HCT116 (cell line): ENCODE data around the gene MORN5. TPM values are rescaled to one million over a fixed set of nuclear protein-coding genes. Genes with fewer than 3 reads are reported as not detected.

Experiments used
- ATAC-seq: fragments of 200-7000 bp; cut with Tn5 transposase; 2 replicates; pipeline ENCODE4 v1.9.1; 2020; ENCODE audit warnings: mild to moderate bottlenecking, moderate library complexity
- BruUV-seq: library from RNA; stranded (reverse); fragments of 400-500 nt; replicated peaks from 2 replicates; lab custom pipeline; 2021; lab: Mats Ljungman, UMichigan
- CTCF ChIA-PET: fragments of 300-600 bp; sonication (Branson Sonifier 250); formaldehyde crosslinking; loops from one replicate; lab custom pipeline; 2021; ENCODE audit warnings: antibody characterized with exemption; lab: Charles Lee
- POLR2A ChIA-PET: fragments of 300-600, 350-600 bp; sonication (Branson Sonifier 250); formaldehyde crosslinking; loops from one replicate; lab custom pipeline; 2021; ENCODE audit warnings: antibody characterized with exemption; lab: Charles Lee
- RAD21 ChIA-PET, 2 experiments: fragments of 300-600 bp; sonication (Branson Sonifier 250); formaldehyde crosslinking; loops; one replicate each; lab custom pipeline; 2023; ENCODE audit warnings: low total read pairs in 2 of 2; ENCODE audit not compliant: uncharacterized antibody in 2 of 2, unreplicated experiment in 2 of 2, low non-redundant PET in 1 of 2; lab: Charles Lee
- DNase-seq: peaks from one replicate; pipeline ENCODE4 v3.0.0-alpha.2; 2010; ENCODE audit warnings: low read depth, low spot score
- H2AFZ ChIP-seq: fragments of 200-600 bp; shearing (Covaris generic), sonication (generic); 2 replicates; pipeline ENCODE4 v1.6.1; 2017; ENCODE audit warnings: low read depth, mixed run types, mixed read lengths, antibody characterized with exemption, low read length; ENCODE audit not compliant: poor library complexity, severe bottlenecking
- H3K27ac ChIP-seq: 2 replicates; pipeline ENCODE4 v1.5.1; 2012; ENCODE audit warnings: low read depth, low read length
- H3K27me3 ChIP-seq: fragments of 200-600 bp; sonication (generic); 2 replicates; pipeline ENCODE4 v1.6.1; 2016; ENCODE audit warnings: mixed run types, low read length, mixed read lengths; ENCODE audit not compliant: insufficient read depth
- H3K36me3 ChIP-seq, 2 experiments: fragments of 200-500 bp in 1 of 2; fragments of 200-600 bp in 1 of 2; sonication (Bioruptor generic) in 1 of 2; sonication (generic) in 1 of 2; 2 replicates each; pipeline versions ENCODE4 v1.5.1 to v1.6.1; 2014 to 2016; ENCODE audit warnings: low read length in 2 of 2, inconsistent platforms in 1 of 2, mixed read lengths in 1 of 2, mixed run types in 1 of 2; ENCODE audit not compliant: insufficient read depth in 2 of 2, control insufficient read depth in 1 of 2
- H3K4me1 ChIP-seq, 2 experiments: fragments of 200-600 bp in 1 of 2; sonication (generic) in 1 of 2; 2 replicates each; pipeline versions ENCODE4 v1.5.1 to v1.6.1; 2012 to 2017; ENCODE audit warnings: low read length in 2 of 2, inconsistent platforms in 1 of 2, mild to moderate bottlenecking in 1 of 2, mixed read lengths in 1 of 2, mixed run types in 1 of 2, moderate library complexity in 1 of 2; ENCODE audit not compliant: insufficient read depth in 2 of 2, control insufficient read depth in 1 of 2
- H3K4me2 ChIP-seq: fragments of 200-600 bp; sonication (generic); 2 replicates; pipeline ENCODE4 v1.6.1; 2017; ENCODE audit warnings: mixed run types, low read length, mixed read lengths
- H3K4me3 ChIP-seq, 2 experiments: fragments of 200-600 bp in 1 of 2; sonication (generic) in 1 of 2; replicated peaks in 1 of 2; 2 replicates each; pipeline ENCODE4 v1.5.1; 2011 to 2016; ENCODE audit warnings: low read length in 2 of 2, control low read depth in 1 of 2, low read depth in 1 of 2, mild to moderate bottlenecking in 1 of 2, mixed read lengths in 1 of 2, mixed run types in 1 of 2
- H3K79me2 ChIP-seq: fragments of 200-600 bp; sonication (generic); 2 replicates; pipeline ENCODE4 v1.6.1; 2017; ENCODE audit warnings: mild to moderate bottlenecking, mixed run types, low read length, moderate library complexity, mixed read lengths; ENCODE audit not compliant: insufficient read depth
- H3K9ac ChIP-seq: fragments of 200-600 bp; sonication (generic); 2 replicates; pipeline ENCODE4 v1.6.1; 2016; ENCODE audit warnings: low read length, mixed read lengths
- H3K9me2 ChIP-seq: fragments of 200-600 bp; sonication (generic), shearing (Covaris generic); 2 replicates; pipeline ENCODE4 v1.6.1; 2017; ENCODE audit warnings: mixed run types, mild to moderate bottlenecking, moderate library complexity; ENCODE audit not compliant: insufficient read depth
- H3K9me3 ChIP-seq, 2 experiments: fragments of 200-500 bp in 1 of 2; fragments of 200-600 bp in 1 of 2; sonication (Bioruptor generic) in 1 of 2; sonication (generic) in 1 of 2; 2 replicates each; pipeline ENCODE4 v1.6.1; 2014 to 2017; ENCODE audit warnings: low read length in 2 of 2, mixed read lengths in 2 of 2, inconsistent platforms in 1 of 2, low read depth in 1 of 2, mild to moderate bottlenecking in 1 of 2, mixed run types in 1 of 2, moderate library complexity in 1 of 2; ENCODE audit not compliant: control insufficient read depth in 1 of 2, insufficient read depth in 1 of 2
- H4K20me1 ChIP-seq: fragments of 200-600 bp; sonication (generic), shearing (Covaris generic); 2 replicates; pipeline ENCODE4 v1.6.1; 2017; ENCODE audit warnings: mixed run types, mild to moderate bottlenecking, moderate library complexity; ENCODE audit not compliant: insufficient read depth
- CBX3 ChIP-seq: IDR thresholded peaks from 2 replicates; pipeline ENCODE4 v1.6.1; 2012; ENCODE audit warnings: low read depth
- CEBPB ChIP-seq: IDR thresholded peaks from 2 replicates; pipeline ENCODE4 v1.6.1; 2012; ENCODE audit warnings: low read depth
- EGR1 ChIP-seq: IDR thresholded peaks from 2 replicates; pipeline ENCODE4 v1.6.1; 2012; ENCODE audit warnings: low read depth
- EZH2phosphoT487 ChIP-seq: fragments of 200-600 bp; IDR thresholded peaks from 2 replicates; pipeline ENCODE4 v1.6.1; 2018; ENCODE audit warnings: antibody characterized with exemption, borderline replicate concordance
- FOSL1 ChIP-seq: IDR thresholded peaks from 2 replicates; pipeline ENCODE4 v1.6.1; 2012; ENCODE audit warnings: low read depth
- POLR2A ChIP-seq: IDR thresholded peaks from 2 replicates; pipeline ENCODE4 v1.7.0; 2011; ENCODE audit warnings: borderline replicate concordance; ENCODE audit not compliant: insufficient read depth, insufficient read length; ENCODE audit errors: extremely low read depth
- RAD21 ChIP-seq: IDR thresholded peaks from 2 replicates; pipeline ENCODE4 v1.6.1; 2012; ENCODE audit warnings: low read depth, mild to moderate bottlenecking
- SP1 ChIP-seq: IDR thresholded peaks from 2 replicates; pipeline ENCODE4 v1.6.1; 2012; ENCODE audit warnings: low read depth
- YY1 ChIP-seq: IDR thresholded peaks from 2 replicates; pipeline ENCODE4 v1.6.1; 2011; ENCODE audit warnings: low read length, low read depth, moderate library complexity, mild to moderate bottlenecking; ENCODE audit not compliant: insufficient replicate concordance; ENCODE audit errors: extremely low read depth
- ZFX ChIP-seq: fragments of 450-650 bp; IDR thresholded peaks from 2 replicates; pipeline ENCODE4 v1.6.1; 2017
- ZNF274 ChIP-seq: fragments of 200-500 bp; sonication (Bioruptor generic); IDR thresholded peaks from 2 replicates; pipeline ENCODE4 v1.6.1; 2014; ENCODE audit warnings: mild to moderate bottlenecking, low read depth, low read length, inconsistent platforms
- intact Hi-C: fragments of 100-400 bp; cut with micrococcal nuclease; formaldehyde crosslinking; loops from 2 replicates; pipeline ENCODE4 v1.10.0; 2022
- total RNA-seq: library from RNA; stranded (reverse); gene quantifications from one replicate; pipeline ENCODE4 v1.2.1, GENCODE V29; 2021; ENCODE audit not compliant: unreplicated experiment
- TF ChIP-seq, protein P1 (sequence below): IDR thresholded peaks from 2 replicates; pipeline ENCODE4 v1.6.1; 2012; ENCODE audit warnings: low read depth
- TF ChIP-seq, protein P2 (sequence below): IDR thresholded peaks from 2 replicates; pipeline ENCODE4 v1.6.1; 2012
- TF ChIP-seq, protein P3 (sequence below): IDR thresholded peaks from 2 replicates; pipeline ENCODE4 v1.6.1; 2012

Gene MORN5
- total RNA-seq, 1 experiment from 2014 or later: not detected

DNA sequence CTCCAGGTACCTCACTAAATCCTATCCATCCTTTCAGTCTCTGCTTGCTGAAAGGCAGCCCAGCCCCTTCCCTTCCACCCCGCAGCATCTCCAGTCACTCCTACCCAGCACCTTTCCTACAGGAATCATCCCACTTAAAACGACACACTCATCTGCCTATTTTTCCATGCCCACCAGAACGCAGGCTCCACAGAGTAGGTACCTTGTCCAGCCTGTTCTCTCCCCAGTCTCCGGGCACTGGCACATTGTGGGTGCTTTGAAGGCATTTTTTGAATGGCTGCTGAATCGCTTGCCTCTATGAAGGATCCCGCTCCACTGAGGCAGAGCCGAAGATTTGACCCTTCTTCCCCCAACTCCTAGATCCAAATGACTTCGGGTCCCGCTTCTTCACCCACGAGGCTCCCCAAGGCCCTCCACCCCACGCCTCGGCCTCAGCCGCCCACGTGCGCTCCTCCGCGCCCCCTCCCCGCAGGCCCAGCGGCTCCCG lies 53.4 kb downstream of the MORN5 start:
- CTCF ChIA-PET: no interaction called here
- H2AFZ ChIP-seq: no peak overlapping the region
- intact Hi-C loops: no loop called here

DNA sequence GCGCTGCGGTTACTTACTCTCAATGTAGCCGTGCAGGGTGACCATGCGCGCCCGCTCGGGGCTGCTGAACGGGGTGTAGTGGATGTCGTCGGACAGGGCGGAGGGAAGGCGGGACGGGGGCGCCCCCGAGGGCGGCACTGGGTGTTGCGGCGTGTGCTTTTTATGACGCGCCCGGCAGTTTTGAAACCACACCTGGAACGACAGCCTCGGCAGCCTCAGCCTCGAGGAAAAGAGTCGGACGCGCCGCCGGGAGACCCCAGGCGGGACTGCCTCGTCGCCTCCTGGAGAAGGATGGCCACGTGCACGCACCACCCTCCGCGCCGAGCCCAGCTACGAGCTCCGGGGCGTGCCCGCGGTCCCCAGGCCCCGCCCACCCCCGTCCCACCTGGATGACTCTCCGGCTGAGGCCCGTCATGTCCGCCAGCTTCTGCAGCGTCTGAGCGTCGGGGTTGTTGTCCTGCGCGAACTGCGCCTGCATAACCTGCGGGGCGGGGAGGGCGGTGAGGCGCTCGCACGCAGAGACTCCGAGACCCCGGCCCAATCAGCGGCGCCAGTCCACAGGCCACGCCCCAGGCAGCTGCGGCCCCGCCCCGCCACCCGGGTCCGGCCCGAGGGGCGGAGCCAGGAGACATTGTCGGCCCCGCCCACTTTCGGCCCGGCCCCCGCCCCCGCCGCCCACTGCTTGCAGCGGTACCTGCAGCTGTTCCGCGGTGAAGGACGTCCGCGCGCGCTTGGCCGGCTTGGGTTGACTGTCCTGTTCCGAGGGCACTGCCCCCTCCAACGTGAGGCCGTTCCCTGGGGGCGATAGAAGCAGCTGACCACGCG lies 54.1 kb downstream of the MORN5 start:
- H3K79me2 ChIP-seq: no peaks in the 10 kb centered on the region
- ChIA-PET POLR2A (interaction anchor here (0.7 kb wide), 1 partner anchor 478 kb away, joined by 3 read pairs; no protein-coding TSS in a partner anchor), CTCF (interaction anchor here (0.7 kb wide), 1 partner anchor 69 kb away, joined by 3 read pairs; no protein-coding TSS in a partner anchor), RAD21 (interaction anchor here in 1 of 2 experiments (1.1 kb wide), 1 partner anchor 137 kb away, joined by 3 read pairs; no protein-coding TSS in a partner anchor)
- peak overlapping the region; percentile 90 for H2AFZ ChIP-seq
- no peaks in the 10 kb centered on the region for H3K27me3 ChIP-seq
- peak overlapping the region; percentile 39 to 62 for H3K4me3 ChIP-seq
- H3K9ac ChIP-seq: peak overlapping the region; percentile 41; the same call in 1 of the 2 replicates
- peaks cover 3 to 23% of the 10 kb centered on the region in 2 experiments; a peak in 3 of 4 replicates for H3K4me1 ChIP-seq
- BruUV-seq: no TSS peak
- H3K4me2 ChIP-seq: peak overlapping the region; percentile 96
- intact Hi-C loops: no loop called here
- H3K9me2 ChIP-seq: no peaks in the 10 kb centered on the region
- no peaks in the 10 kb centered on the region for H4K20me1 ChIP-seq
- ATAC-seq (peak; percentile 97), DNase-seq (peak; percentile 57)
- no peaks in the 10 kb centered on the region for H3K36me3 ChIP-seq
- no peak overlapping the region; the same call in 1 of the 2 replicates for H3K27ac ChIP-seq
- H3K9me3 ChIP-seq: no peaks in the 10 kb centered on the region
- TF ChIP-seq, protein P1, sequence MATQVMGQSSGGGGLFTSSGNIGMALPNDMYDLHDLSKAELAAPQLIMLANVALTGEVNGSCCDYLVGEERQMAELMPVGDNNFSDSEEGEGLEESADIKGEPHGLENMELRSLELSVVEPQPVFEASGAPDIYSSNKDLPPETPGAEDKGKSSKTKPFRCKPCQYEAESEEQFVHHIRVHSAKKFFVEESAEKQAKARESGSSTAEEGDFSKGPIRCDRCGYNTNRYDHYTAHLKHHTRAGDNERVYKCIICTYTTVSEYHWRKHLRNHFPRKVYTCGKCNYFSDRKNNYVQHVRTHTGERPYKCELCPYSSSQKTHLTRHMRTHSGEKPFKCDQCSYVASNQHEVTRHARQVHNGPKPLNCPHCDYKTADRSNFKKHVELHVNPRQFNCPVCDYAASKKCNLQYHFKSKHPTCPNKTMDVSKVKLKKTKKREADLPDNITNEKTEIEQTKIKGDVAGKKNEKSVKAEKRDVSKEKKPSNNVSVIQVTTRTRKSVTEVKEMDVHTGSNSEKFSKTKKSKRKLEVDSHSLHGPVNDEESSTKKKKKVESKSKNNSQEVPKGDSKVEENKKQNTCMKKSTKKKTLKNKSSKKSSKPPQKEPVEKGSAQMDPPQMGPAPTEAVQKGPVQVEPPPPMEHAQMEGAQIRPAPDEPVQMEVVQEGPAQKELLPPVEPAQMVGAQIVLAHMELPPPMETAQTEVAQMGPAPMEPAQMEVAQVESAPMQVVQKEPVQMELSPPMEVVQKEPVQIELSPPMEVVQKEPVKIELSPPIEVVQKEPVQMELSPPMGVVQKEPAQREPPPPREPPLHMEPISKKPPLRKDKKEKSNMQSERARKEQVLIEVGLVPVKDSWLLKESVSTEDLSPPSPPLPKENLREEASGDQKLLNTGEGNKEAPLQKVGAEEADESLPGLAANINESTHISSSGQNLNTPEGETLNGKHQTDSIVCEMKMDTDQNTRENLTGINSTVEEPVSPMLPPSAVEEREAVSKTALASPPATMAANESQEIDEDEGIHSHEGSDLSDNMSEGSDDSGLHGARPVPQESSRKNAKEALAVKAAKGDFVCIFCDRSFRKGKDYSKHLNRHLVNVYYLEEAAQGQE: no peak
- no peak; the same call in 1 of the 2 replicates for TF ChIP-seq SP1
- TF ChIP-seq, protein P2, sequence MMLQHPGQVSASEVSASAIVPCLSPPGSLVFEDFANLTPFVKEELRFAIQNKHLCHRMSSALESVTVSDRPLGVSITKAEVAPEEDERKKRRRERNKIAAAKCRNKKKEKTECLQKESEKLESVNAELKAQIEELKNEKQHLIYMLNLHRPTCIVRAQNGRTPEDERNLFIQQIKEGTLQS: no peak
- no peak for TF ChIP-seq EZH2phosphoT487
- no peak for TF ChIP-seq CBX3
- TF ChIP-seq, protein P3, sequence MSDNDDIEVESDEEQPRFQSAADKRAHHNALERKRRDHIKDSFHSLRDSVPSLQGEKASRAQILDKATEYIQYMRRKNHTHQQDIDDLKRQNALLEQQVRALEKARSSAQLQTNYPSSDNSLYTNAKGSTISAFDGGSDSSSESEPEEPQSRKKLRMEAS: peak; percentile 90
- TF ChIP-seq ZNF274: no peak
- TF ChIP-seq RAD21: no peak
- peak; percentile 87 for TF ChIP-seq EGR1
- TF ChIP-seq ZFX: no peak
- no peak for TF ChIP-seq POLR2A
- no peak for TF ChIP-seq FOSL1

More for the DNA sequence above, 53.4 kb downstream of the MORN5 start:
- DNase-seq (no peak), ATAC-seq (no peak)
- H3K79me2 ChIP-seq: no peaks in the 10 kb centered on the region
- TF ChIP-seq EZH2phosphoT487 (no peak), CBX3 (no peak), CEBPB (no peak), YY1 (no peak)
- TF ChIP-seq, protein P3: no peak
- H3K27ac ChIP-seq: no peak overlapping the region; the same call in 1 of the 2 replicates
- peak overlapping the region; percentile 32; the same call in 1 of the 2 replicates for H3K9ac ChIP-seq
- H3K9me2 ChIP-seq: no peaks in the 10 kb centered on the region
- POLR2A ChIA-PET: no interaction called here
- H3K27me3 ChIP-seq: no peaks in the 10 kb centered on the region
- BruUV-seq: TSS peak; percentile 44
- H3K4me2 ChIP-seq: peak overlapping the region; percentile 96
- peaks cover 3 to 19% of the 10 kb centered on the region in 2 experiments; a peak in 3 of 4 replicates for H3K4me1 ChIP-seq
- no peaks in the 10 kb centered on the region for H4K20me1 ChIP-seq
- no peaks in the 10 kb centered on the region for H3K36me3 ChIP-seq
- H3K9me3 ChIP-seq: no peaks in the 10 kb centered on the region
- RAD21 ChIA-PET: interaction anchor here in 1 of 2 experiments (1.1 kb wide), 1 partner anchor 138 kb away, joined by 3 read pairs; no protein-coding TSS in a partner anchor
- peak overlapping the region; percentile 23 to 62; a peak in 3 of 4 replicates for H3K4me3 ChIP-seq
